ENCODE measurements around the gene IFT81.
"Not testable (repeated sequence)": the region's sequence is repeated elsewhere in the genome, so short reads cannot be mapped to it uniquely, and the experiment has no call there.

Gene IFT81, protein sequence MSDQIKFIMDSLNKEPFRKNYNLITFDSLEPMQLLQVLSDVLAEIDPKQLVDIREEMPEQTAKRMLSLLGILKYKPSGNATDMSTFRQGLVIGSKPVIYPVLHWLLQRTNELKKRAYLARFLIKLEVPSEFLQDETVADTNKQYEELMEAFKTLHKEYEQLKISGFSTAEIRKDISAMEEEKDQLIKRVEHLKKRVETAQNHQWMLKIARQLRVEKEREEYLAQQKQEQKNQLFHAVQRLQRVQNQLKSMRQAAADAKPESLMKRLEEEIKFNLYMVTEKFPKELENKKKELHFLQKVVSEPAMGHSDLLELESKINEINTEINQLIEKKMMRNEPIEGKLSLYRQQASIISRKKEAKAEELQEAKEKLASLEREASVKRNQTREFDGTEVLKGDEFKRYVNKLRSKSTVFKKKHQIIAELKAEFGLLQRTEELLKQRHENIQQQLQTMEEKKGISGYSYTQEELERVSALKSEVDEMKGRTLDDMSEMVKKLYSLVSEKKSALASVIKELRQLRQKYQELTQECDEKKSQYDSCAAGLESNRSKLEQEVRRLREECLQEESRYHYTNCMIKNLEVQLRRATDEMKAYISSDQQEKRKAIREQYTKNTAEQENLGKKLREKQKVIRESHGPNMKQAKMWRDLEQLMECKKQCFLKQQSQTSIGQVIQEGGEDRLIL

GRCh38 chr12:110124269-110124995, at the start of gene IFT81:
Gene IFT81, plus strand, starts transcription at chr12:110124357. Its CDS starts 3,024 bp downstream, at chr12:110127381.
- no peak for TF ChIP-seq ZNF274 (IDR thresholded peaks at IDR 0.05; ENCODE audit: low read depth, low read length)
- H3K4me3 ChIP-seq (ENCODE audit: low read length), result peak within 1 kb of the TSS; percentile 83

DNA sequence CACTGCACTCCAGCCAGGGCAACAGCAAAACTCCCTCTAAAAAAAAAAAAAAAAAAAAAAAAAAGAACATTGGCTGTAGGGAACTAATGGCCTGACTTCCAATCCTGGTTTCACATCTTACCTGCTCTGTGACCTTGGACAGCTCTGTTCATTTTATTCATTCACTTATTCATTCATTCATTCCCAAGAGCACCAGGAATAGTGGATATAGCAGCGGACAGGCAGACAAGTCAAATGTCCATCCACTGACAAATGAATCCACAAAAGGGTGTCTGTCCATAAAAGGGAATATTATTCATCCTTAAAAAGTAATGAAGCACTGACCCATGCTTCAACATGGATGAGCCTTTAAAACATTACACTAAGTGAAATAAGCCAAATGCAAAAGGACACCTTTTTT, 48.3 kb upstream of the IFT81 start:
- no peak overlapping the region for H3K4me3 ChIP-seq (ENCODE audit: low read length)
- TF ChIP-seq ZNF274 (IDR thresholded peaks at IDR 0.05; ENCODE audit: low read depth, low read length), result no peak

DNA sequence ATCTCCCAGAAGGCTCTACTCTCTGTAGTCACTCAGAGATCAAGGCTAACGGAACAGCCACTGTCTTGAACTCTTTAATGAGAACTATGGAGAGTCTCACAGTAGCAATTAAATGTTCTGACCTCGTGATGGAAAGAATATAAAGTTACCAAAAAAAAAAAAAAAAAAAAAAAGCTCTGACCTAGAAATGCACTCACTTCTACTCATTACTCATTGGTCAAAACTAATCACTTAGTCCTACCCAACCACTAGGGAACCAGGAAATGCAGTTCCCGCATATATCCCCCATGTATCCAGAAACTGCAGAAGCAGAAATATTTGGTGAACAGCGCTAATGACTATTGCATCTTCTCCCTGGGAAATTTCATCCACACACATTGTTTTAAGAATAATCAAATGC, 46.4 kb upstream of the IFT81 start:
- H3K4me3 ChIP-seq (ENCODE audit: low read length), result no peak overlapping the region
- no peak for TF ChIP-seq ZNF274 (IDR thresholded peaks at IDR 0.05; ENCODE audit: low read depth, low read length)

GRCh38 chr12:110079477-110080400, 44.4 kb upstream of the IFT81 start:
- peak overlapping the region; percentile 10; the same call in 1 of the 2 replicates for H3K4me3 ChIP-seq (ENCODE audit: low read length)
- TF ChIP-seq ZNF274 (IDR thresholded peaks at IDR 0.05; ENCODE audit: low read depth, low read length), result no peak

DNA sequence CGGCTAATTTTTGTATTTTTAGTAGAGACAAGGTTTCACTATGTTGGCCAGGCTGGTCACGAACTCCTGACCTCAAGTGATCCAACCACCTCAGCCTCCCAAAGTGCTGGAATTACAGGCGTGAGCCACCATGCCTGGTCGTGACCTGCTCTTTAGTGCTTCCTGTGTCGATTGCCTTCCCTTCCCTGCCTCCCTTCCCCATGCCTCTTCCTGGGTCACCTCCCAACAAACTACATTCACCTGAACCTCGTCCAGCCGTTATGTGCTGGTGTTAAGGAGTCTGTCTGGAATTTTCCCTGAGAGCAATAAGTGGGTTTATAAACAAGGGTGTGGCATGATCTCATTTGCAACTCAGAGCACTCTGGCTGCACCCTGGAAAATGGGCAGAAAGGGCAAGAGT, 43.7 kb upstream of the IFT81 start:
- no peak for TF ChIP-seq ZNF274 (IDR thresholded peaks at IDR 0.05; ENCODE audit: low read depth, low read length)
- H3K4me3 ChIP-seq (ENCODE audit: low read length), result no peak overlapping the region

GRCh38 chr12:110084314-110085015, 39.7 kb upstream of the IFT81 start:
- TF ChIP-seq ZNF274 (IDR thresholded peaks at IDR 0.05; ENCODE audit: low read depth, low read length), result no peak
- no peak overlapping the region for H3K4me3 ChIP-seq (ENCODE audit: low read length)

GRCh38 chr12:110088216-110088615, 35.9 kb upstream of the IFT81 start:
- not testable (repeated sequence) for H3K4me3 ChIP-seq (ENCODE audit: low read length)

- TF ChIP-seq ZNF274 (IDR thresholded peaks at IDR 0.05; ENCODE audit: low read depth, low read length), result no peak
- H3K4me3 ChIP-seq (ENCODE audit: low read length), result no peak overlapping the region
Observed at GRCh38 chr12:110088936-110089335, 35.2 kb upstream of the IFT81 start.

- no peak for TF ChIP-seq ZNF274 (IDR thresholded peaks at IDR 0.05; ENCODE audit: low read depth, low read length)
- H3K4me3 ChIP-seq (ENCODE audit: low read length), result no peak overlapping the region
Observed at GRCh38 chr12:110090266-110091135, 33.7 kb upstream of the IFT81 start.

DNA sequence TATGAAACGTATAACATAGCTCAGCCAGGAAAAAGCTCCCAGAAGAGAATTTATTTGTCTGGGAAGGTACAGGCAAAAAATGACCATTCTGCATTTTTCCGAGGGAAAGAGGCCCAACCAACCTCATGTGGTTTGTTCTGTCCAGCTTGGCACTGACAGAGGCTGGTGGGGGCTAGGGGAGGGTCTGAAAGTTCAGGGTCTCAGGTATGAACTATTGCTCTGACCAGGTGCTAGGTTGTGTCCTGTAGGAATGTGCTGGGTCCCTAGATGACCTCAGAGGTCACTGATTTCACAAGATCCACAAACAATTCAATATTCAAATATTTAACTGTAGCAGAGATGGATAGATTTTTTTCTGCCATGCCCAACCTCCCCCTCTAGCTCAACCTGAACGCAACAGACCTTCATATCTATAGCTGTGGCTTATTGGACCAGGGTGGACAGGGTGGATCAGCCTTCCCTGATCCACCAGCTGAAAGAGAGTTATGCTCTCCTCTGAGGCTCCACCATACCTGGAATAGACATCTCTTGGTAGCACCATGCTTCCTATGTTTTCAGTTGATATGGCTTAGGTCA, 32.9 kb upstream of the IFT81 start:
- no peak for TF ChIP-seq ZNF274 (IDR thresholded peaks at IDR 0.05; ENCODE audit: low read depth, low read length)
- no peak overlapping the region for H3K4me3 ChIP-seq (ENCODE audit: low read length)

DNA sequence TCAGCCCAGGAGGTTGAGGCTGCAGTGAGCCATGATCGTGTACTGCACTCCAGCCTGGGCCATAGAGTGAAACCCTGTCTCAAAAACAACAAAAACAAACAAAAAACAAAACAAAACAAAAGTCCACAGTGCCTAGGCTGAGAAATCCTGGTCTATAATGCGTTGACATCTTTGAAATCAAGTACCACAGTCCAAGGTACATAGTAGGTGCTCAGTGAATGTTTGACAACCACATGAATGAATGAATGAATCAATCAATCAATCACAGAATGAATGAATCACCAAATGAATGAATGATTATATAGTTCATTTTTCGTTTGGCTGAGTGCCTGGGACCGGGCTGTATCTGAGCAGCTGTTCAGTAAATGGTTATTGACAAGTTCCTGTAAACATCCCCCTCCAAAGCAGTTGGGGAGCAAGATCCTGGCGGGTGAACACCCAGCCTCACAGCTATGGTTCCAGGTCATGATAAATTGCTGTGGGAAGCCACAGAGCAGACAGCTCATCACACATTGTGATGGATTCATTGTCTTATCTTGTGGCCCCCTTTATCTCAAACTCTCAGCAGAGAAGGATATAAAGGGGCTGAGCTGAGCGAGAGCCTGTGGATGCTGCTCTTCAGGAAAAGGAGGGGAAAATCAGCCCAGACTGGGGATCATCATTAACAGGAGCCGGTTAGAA, 30.4 kb upstream of the IFT81 start:
- no peak for TF ChIP-seq ZNF274 (IDR thresholded peaks at IDR 0.05; ENCODE audit: low read depth, low read length)
- H3K4me3 ChIP-seq (ENCODE audit: low read length), result no peak overlapping the region

Data from GM08714 (cell line).